B cell (primary cell): Measurements from ENCODE around the gene RASGRF2. TPM values are rescaled to one million over a fixed set of nuclear protein-coding genes. Genes with fewer than 3 reads are reported as not detected.

Experiments used
- ATAC-seq: fragments of 200-7000 bp; cut with Tn5 transposase; one replicate; pipeline ENCODE4 v1.10.0; 2021; ENCODE audit warnings: low read depth, mild to moderate bottlenecking, moderate number of reproducible peaks, moderate library complexity
- CTCF ChIA-PET: fragments of 350-600 bp; sonication (Branson Sonifier 250); formaldehyde crosslinking; loops from one replicate; lab custom pipeline; 2021; ENCODE audit warnings: antibody characterized with exemption, inconsistent platforms; lab: Charles Lee
- POLR2A ChIA-PET: fragments of 350-600 bp; sonication (Branson Sonifier 250); formaldehyde crosslinking; loops from one replicate; lab custom pipeline; 2021; ENCODE audit warnings: antibody characterized with exemption; lab: Charles Lee
- DNase-seq: peaks from one replicate; pipeline ENCODE4 v3.0.0; 2013
- H2AFZ ChIP-seq: 2 replicates; pipeline ENCODE4 v1.6.1; 2012; ENCODE audit warnings: mild to moderate bottlenecking, low read depth, low read length; ENCODE audit not compliant: insufficient read depth, poor library complexity, severe bottlenecking
- H3K27ac ChIP-seq, 2 donors: 1 replicate in 1 of 2; 2 replicates in 1 of 2; pipeline ENCODE4 v1.5.1; 2012 to 2013; ENCODE audit warnings: low read length in 2 of 2, mild to moderate bottlenecking in 2 of 2, moderate library complexity in 1 of 2
- H3K27me3 ChIP-seq, 4 experiments: fragments of 200-600 bp in 1 of 4; sonication (generic) in 1 of 4; replicated peaks in 1 of 4; 1 replicate in 2 of 4; 2 replicates in 2 of 4; pipeline versions ENCODE4 v1.6.1 to v1.7.0; 2013 to 2016; ENCODE audit warnings: low read length in 3 of 4, mild to moderate bottlenecking in 2 of 4, mixed read lengths in 1 of 4, moderate library complexity in 1 of 4; ENCODE audit not compliant: insufficient read depth in 4 of 4, control insufficient read depth in 3 of 4; ENCODE audit errors: control extremely low read depth in 1 of 4
- H3K36me3 ChIP-seq, 2 experiments: replicated peaks in 1 of 2; 1 replicate in 1 of 2; 2 replicates in 1 of 2; pipeline versions ENCODE4 v1.6.1 to v1.7.1; 2013; ENCODE audit warnings: low read length in 1 of 2; ENCODE audit not compliant: insufficient read depth in 2 of 2, control insufficient read depth in 1 of 2; ENCODE audit errors: control extremely low read depth in 1 of 2, extremely low read depth in 1 of 2
- H3K4me1 ChIP-seq, 2 donors: fragments of 200-600 bp in 1 of 2; sonication (generic) in 1 of 2; 1 replicate in 1 of 2; 2 replicates in 1 of 2; pipeline versions ENCODE4 v1.5.1 to v1.6.1; 2013 to 2017; ENCODE audit warnings: low read length in 2 of 2; ENCODE audit not compliant: control insufficient read depth in 2 of 2, insufficient read depth in 2 of 2
- H3K4me2 ChIP-seq: replicated peaks from 2 replicates; pipeline ENCODE3; 2012; ENCODE audit warnings: mild to moderate bottlenecking, low read depth, low read length; ENCODE audit not compliant: poor library complexity, severe bottlenecking
- H3K4me3 ChIP-seq, 5 experiments: fragments of 200-600 bp in 1 of 5; sonication (generic) in 1 of 5; 1 replicate in 3 of 5; 2 replicates in 2 of 5; pipeline versions ENCODE4 v1.5.1 to v1.7.0; 2011 to 2016; ENCODE audit warnings: low read length in 4 of 5, mild to moderate bottlenecking in 4 of 5, low read depth in 2 of 5, control low read depth in 1 of 5, moderate library complexity in 1 of 5; ENCODE audit not compliant: insufficient read depth in 1 of 5; ENCODE audit errors: control extremely low read depth in 1 of 5, extremely low read depth in 1 of 5
- H3K79me2 ChIP-seq: fragments of 200-600 bp; sonication (generic); one replicate; pipeline ENCODE4 v1.6.0; 2016; ENCODE audit warnings: low read length; ENCODE audit not compliant: control insufficient read depth, insufficient read depth
- H3K9ac ChIP-seq: fragments of 200-600 bp; sonication (generic); 2 replicates; pipeline ENCODE4 v1.6.1; 2017; ENCODE audit warnings: mild to moderate bottlenecking, low read length, moderate library complexity
- H3K9me3 ChIP-seq, 3 donors: one replicate each; pipeline versions ENCODE4 v1.6.1 to v1.7.1; 2013; ENCODE audit warnings: low read length in 2 of 3; ENCODE audit not compliant: control insufficient read depth in 2 of 3, insufficient read depth in 1 of 3; ENCODE audit errors: control extremely low read depth in 1 of 3
- H4K20me1 ChIP-seq: 2 replicates; pipeline ENCODE4 v1.6.0; 2012; ENCODE audit warnings: mild to moderate bottlenecking, low read length; ENCODE audit not compliant: insufficient read depth, control insufficient read depth, poor library complexity, severe bottlenecking
- H3K27ac Mint-ChIP-seq: one replicate; pipeline ENCODE4 v1.8.0; 2021; ENCODE audit warnings: mixed read lengths
- H3K27me3 Mint-ChIP-seq: one replicate; pipeline ENCODE4 v1.8.0; 2021; ENCODE audit warnings: mixed read lengths
- H3K4me1 Mint-ChIP-seq: one replicate; pipeline ENCODE4 v1.8.0; 2021; ENCODE audit warnings: mixed read lengths
- H3K4me3 Mint-ChIP-seq: one replicate; pipeline ENCODE4 v1.8.0; 2021; ENCODE audit warnings: mixed read lengths
- H3K9me3 Mint-ChIP-seq: one replicate; pipeline ENCODE4 v1.8.0; 2022; ENCODE audit warnings: mixed read lengths; ENCODE audit not compliant: insufficient read depth
- EZH2 ChIP-seq: IDR thresholded peaks from 2 replicates; pipeline ENCODE4 v1.6.1; 2012; ENCODE audit warnings: borderline replicate concordance, low read depth, mild to moderate bottlenecking, moderate library complexity, low read length; ENCODE audit not compliant: insufficient read depth, poor library complexity, severe bottlenecking
- WGBS: methylation state at CpG from one replicate; pipeline ENCODE4 v1.1.5; 2013; ENCODE audit warnings: missing lambda C conversion rate; ENCODE audit not compliant: insufficient coverage; 5-methylcytosine and 5-hydroxymethylcytosine counted together
- intact Hi-C: fragments of 100-400 bp; cut with micrococcal nuclease; formaldehyde crosslinking; loops from one replicate; pipeline ENCODE4 v1.10.0; 2022
- polyA plus RNA-seq: library from polyadenylated mRNA; depleted of rRNA; stranded (reverse); fragments of >200 nt; gene quantifications from 2 replicates; pipeline ENCODE4 v1.2.3, GENCODE V29; 2012
- total RNA-seq, 2 donors: library from RNA; stranded (reverse); fragments of 120-200 nt in 1 of 2; gene quantifications; 1 replicate in 1 of 2; 2 replicates in 1 of 2; pipeline versions ENCODE4 v1.2.3 to v1.2.4, GENCODE V29; 2013 to 2022
- TF ChIP-seq, protein P1 (sequence below): fragments of 200-600 bp; IDR thresholded peaks from one replicate; pipeline ENCODE4 v1.8.0; 2022; ENCODE audit warnings: antibody characterized with exemption, mild to moderate bottlenecking

RASGRF2 gene
- total and polyA plus RNA-seq, 2 donors (not counting 1 experiment from before 2014, with no cell fraction given) = 0.04 to 0.37 TPM

DNA sequence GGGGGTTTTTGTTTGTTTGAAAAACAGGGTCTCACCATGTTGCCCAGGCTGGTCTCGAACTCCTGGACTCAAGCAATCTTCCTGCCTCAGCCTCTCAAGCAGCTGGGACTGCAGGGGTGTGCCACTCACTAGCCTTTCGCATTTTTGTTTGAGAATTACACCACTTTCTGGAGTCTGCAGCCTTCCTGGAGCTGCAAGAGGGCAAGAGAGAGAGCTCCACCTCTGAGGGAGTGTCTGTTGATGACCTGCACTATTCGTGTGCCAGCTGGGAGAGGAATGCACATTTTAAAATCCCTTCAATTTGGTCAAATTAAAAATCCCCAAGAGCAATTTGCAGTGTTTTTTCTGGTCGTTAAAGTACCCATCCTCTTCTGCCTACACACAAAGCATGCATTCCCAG, 267.9 kb downstream of the RASGRF2 start:
- ChIA-PET CTCF (no interaction called here), POLR2A (no interaction called here)
- WGBS = no CpG with 5 or more reads among the region's 4 CpGs
- H2AFZ ChIP-seq = no peak overlapping the region
- TF ChIP-seq, protein P1, sequence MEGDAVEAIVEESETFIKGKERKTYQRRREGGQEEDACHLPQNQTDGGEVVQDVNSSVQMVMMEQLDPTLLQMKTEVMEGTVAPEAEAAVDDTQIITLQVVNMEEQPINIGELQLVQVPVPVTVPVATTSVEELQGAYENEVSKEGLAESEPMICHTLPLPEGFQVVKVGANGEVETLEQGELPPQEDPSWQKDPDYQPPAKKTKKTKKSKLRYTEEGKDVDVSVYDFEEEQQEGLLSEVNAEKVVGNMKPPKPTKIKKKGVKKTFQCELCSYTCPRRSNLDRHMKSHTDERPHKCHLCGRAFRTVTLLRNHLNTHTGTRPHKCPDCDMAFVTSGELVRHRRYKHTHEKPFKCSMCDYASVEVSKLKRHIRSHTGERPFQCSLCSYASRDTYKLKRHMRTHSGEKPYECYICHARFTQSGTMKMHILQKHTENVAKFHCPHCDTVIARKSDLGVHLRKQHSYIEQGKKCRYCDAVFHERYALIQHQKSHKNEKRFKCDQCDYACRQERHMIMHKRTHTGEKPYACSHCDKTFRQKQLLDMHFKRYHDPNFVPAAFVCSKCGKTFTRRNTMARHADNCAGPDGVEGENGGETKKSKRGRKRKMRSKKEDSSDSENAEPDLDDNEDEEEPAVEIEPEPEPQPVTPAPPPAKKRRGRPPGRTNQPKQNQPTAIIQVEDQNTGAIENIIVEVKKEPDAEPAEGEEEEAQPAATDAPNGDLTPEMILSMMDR = no peak
- no peak for TF ChIP-seq EZH2
- Mint-ChIP-seq H3K4me3 (no peak overlapping the region), H3K27ac (no peak overlapping the region), H3K4me1 (peaks cover 6% of the 10 kb centered on the region), H3K27me3 (peaks cover 18% of the 10 kb centered on the region), H3K9me3 (no peaks in the 10 kb centered on the region)
- no peaks in the 10 kb centered on the region for H4K20me1 ChIP-seq
- no peak overlapping the region for H3K4me3 ChIP-seq
- no peaks in the 10 kb centered on the region for H3K36me3 ChIP-seq
- no peaks in the 10 kb centered on the region for H3K9me3 ChIP-seq
- no peaks in the 10 kb centered on the region for H3K4me1 ChIP-seq
- intact Hi-C loops = no loop called here
- DNase-seq (no peak), ATAC-seq (no peak)
- H3K79me2 ChIP-seq = no peaks in the 10 kb centered on the region
- H3K4me2 ChIP-seq = no peak overlapping the region
- no peak overlapping the region for H3K9ac ChIP-seq
- no peak overlapping the region for H3K27ac ChIP-seq
- H3K27me3 ChIP-seq = peaks cover 0 to 8% (median 0%) of the 10 kb centered on the region in 4 experiments

DNA sequence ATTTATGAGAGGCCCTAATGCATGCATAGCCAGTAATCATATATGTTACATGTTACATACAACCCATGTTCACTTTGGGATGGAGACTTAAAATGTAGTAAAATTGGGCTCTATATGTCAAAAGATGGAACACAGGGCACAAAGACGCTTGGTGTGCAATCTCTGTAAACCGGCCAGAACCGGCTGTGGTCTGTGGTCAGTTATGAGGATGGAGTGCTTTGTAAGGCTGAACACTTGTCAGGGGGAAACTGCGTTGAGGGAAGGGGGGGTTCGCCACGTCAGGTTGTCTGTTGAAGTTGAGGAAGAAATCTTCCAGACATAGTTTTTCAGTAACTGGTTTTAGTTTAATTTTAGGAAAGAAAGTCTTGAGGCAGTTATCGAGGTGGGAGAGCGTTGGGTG, 270.3 kb downstream of the RASGRF2 start:
- no peak overlapping the region for H3K4me3 ChIP-seq

More for the DNA sequence above, 270.3 kb downstream of the RASGRF2 start:
- ChIA-PET POLR2A (no interaction called here), CTCF (no interaction called here)
- H3K9me3 Mint-ChIP-seq = no peaks in the 10 kb centered on the region
- Histone ChIP-seq H3K27me3 (peaks cover 0 to 8% (median 0%) of the 10 kb centered on the region in 4 experiments), H3K79me2 (no peaks in the 10 kb centered on the region), H3K9ac (no peak overlapping the region), H3K36me3 (no peaks in the 10 kb centered on the region), H3K27ac (no peak overlapping the region), H4K20me1 (no peaks in the 10 kb centered on the region), H2AFZ (no peak overlapping the region), H3K4me1 (no peaks in the 10 kb centered on the region), H3K9me3 (no peaks in the 10 kb centered on the region), H3K4me2 (no peak overlapping the region)
- H3K27ac Mint-ChIP-seq = no peak overlapping the region
- intact Hi-C loops = no loop called here
- H3K4me3 Mint-ChIP-seq = no peak overlapping the region
- H3K27me3 Mint-ChIP-seq = peaks cover 18% of the 10 kb centered on the region
- TF ChIP-seq, protein P1 = no peak
- no peak for TF ChIP-seq EZH2
- H3K4me1 Mint-ChIP-seq = peaks cover 4% of the 10 kb centered on the region
- ATAC-seq (no peak), DNase-seq (no peak)
- 67% methylated on average over 8 of the region's 8 CpGs for WGBS
